Keratinocyte (primary cell): ENCODE data around the gene TMEM253. TPM values are rescaled to one million over a fixed set of nuclear protein-coding genes. Genes with fewer than 3 reads are reported as not detected.

Experiments used
- DNase-seq: peaks from one replicate; pipeline ENCODE4 v3.0.0-alpha.2; 2011; ENCODE audit warnings: low read depth, missing footprints, low spot score
- FAIRE-seq: peaks from 2 replicates; lab custom pipeline; 2011; peaks lifted over from hg19 to GRCh38; lab: Jason Lieb, UNC
- H2AFZ ChIP-seq: 2 replicates; pipeline ENCODE4 v1.6.0; 2012; ENCODE audit warnings: low read length, control low read depth, inconsistent platforms; ENCODE audit not compliant: control insufficient read depth
- H3K27ac ChIP-seq: 2 replicates; pipeline ENCODE4 v1.5.1; 2011; ENCODE audit warnings: low read length; ENCODE audit not compliant: control insufficient read depth, insufficient read depth
- H3K27me3 ChIP-seq: 3 replicates; pipeline ENCODE4 v1.6.0; 2011; ENCODE audit warnings: low read length; ENCODE audit not compliant: control insufficient read depth, insufficient read depth; ENCODE audit errors: extremely low read depth
- H3K36me3 ChIP-seq, 2 experiments: 2 replicates in 1 of 2; 3 replicates in 1 of 2; pipeline ENCODE4 v1.5.1; 2011; ENCODE audit warnings: low read length in 2 of 2, mild to moderate bottlenecking in 1 of 2; ENCODE audit not compliant: control insufficient read depth in 2 of 2, insufficient read depth in 2 of 2; ENCODE audit errors: extremely low read depth in 1 of 2
- H3K4me1 ChIP-seq: 3 replicates; pipeline ENCODE4 v1.5.1; 2011; ENCODE audit warnings: low read length; ENCODE audit not compliant: control insufficient read depth, insufficient read depth; ENCODE audit errors: extremely low read depth
- H3K4me2 ChIP-seq: 3 replicates; pipeline ENCODE4 v1.6.0; 2011; ENCODE audit warnings: low read depth, low read length; ENCODE audit not compliant: control insufficient read depth, insufficient read depth; ENCODE audit errors: extremely low read depth
- H3K4me3 ChIP-seq, 3 experiments: fragments of 200-600 bp in 1 of 3; sonication (generic) in 1 of 3; 2 replicates in 2 of 3; 3 replicates in 1 of 3; pipeline ENCODE4 v1.5.1; 2011 to 2016; ENCODE audit warnings: low read length in 3 of 3, mild to moderate bottlenecking in 3 of 3, control low read depth in 2 of 3, inconsistent platforms in 1 of 3, low read depth in 1 of 3, mixed read lengths in 1 of 3, mixed run types in 1 of 3, moderate library complexity in 1 of 3; ENCODE audit not compliant: control insufficient read depth in 2 of 3, insufficient read depth in 2 of 3; ENCODE audit errors: extremely low read depth in 1 of 3
- H3K79me2 ChIP-seq: 2 replicates; pipeline ENCODE4 v1.6.0; 2012; ENCODE audit warnings: low read length; ENCODE audit not compliant: control insufficient read depth, insufficient read depth
- H3K9ac ChIP-seq: 3 replicates; pipeline ENCODE4 v1.6.0; 2011; ENCODE audit warnings: low read length; ENCODE audit not compliant: control insufficient read depth, insufficient read depth; ENCODE audit errors: extremely low read depth
- H3K9me1 ChIP-seq: 3 replicates; pipeline ENCODE4 v1.6.0; 2011; ENCODE audit warnings: low read length; ENCODE audit not compliant: control insufficient read depth, insufficient read depth; ENCODE audit errors: extremely low read depth
- H3K9me3 ChIP-seq: 2 replicates; pipeline ENCODE4 v1.5.1; 2012; ENCODE audit warnings: low read depth, low read length; ENCODE audit not compliant: control insufficient read depth
- H4K20me1 ChIP-seq: 3 replicates; pipeline ENCODE4 v1.6.0; 2011; ENCODE audit warnings: low read length; ENCODE audit not compliant: control insufficient read depth, insufficient read depth; ENCODE audit errors: extremely low read depth
- CTCF ChIP-seq, 3 experiments: IDR thresholded peaks in 1 of 3; conservative IDR thresholded peaks in 1 of 3; optimal IDR thresholded peaks in 1 of 3; 2 replicates in 2 of 3; 3 replicates in 1 of 3; pipeline versions ENCODE3 to v1.5.1; 2011; ENCODE audit warnings: low read length in 3 of 3, mild to moderate bottlenecking in 3 of 3, moderate library complexity in 2 of 3, control low read depth in 1 of 3, inconsistent platforms in 1 of 3; ENCODE audit not compliant: insufficient read depth in 2 of 3; ENCODE audit errors: extremely low read depth in 1 of 3
- EZH2 ChIP-seq: IDR thresholded peaks from one replicate; pipeline ENCODE4 v1.6.1; 2012; ENCODE audit warnings: inconsistent platforms, mild to moderate bottlenecking, low read length, moderate library complexity
- dilution Hi-C: fragments of 300-500 bp; cut with MboI; formaldehyde crosslinking; loops from one replicate; pipeline ENCODE4 v1.7.0; 2020; ENCODE audit warnings: low sequenced_read_pairs; ENCODE audit not compliant: extremely low pct_ligation_motif_present
- polyA plus RNA-seq, 5 experiments: library from polyadenylated mRNA; depleted of rRNA in 3 of 5; stranded (reverse) in 3 of 5; stranded (forward) in 1 of 5; unstranded in 1 of 5; fragments of >200 nt; gene quantifications; 1 replicate in 1 of 5; 2 replicates in 3 of 5; 3 replicates in 1 of 5; pipeline versions ENCODE4 v1.2.1 to v1.2.3, GENCODE V29; 2011 to 2012; ENCODE audit warnings: missing spikeins in 2 of 5, low read depth in 1 of 5, low replicate concordance in 1 of 5

Gene TMEM253
- polyA plus RNA-seq, 1 donor (not counting 4 experiments of a cell fraction or from before 2014, with no cell fraction given), result 1.1 TPM

- Histone ChIP-seq H3K79me2 (no peaks in the 10 kb centered on the region), H3K36me3 (no peaks in the 10 kb centered on the region), H4K20me1 (no peaks in the 10 kb centered on the region), H3K9me1 (no peaks in the 10 kb centered on the region), H3K4me1 (peaks cover 8% of the 10 kb centered on the region), H3K9me3 (no peaks in the 10 kb centered on the region), H2AFZ (no peak overlapping the region), H3K27ac (no peak overlapping the region), H3K27me3 (no peaks in the 10 kb centered on the region), H3K9ac (no peak overlapping the region), H3K4me3 (no peak overlapping the region), H3K4me2 (no peak overlapping the region)
- DNase-seq, result no peak
- TF ChIP-seq EZH2, result no peak
- no peak for TF ChIP-seq CTCF (optimal IDR thresholded peaks at IDR 0.05 in 1 of 3, IDR thresholded peaks at IDR 0.05 in 1 of 3, conservative IDR thresholded peaks at IDR 0.05 in 1 of 3; ENCODE audit: extremely low read depth in 1 of 3, insufficient read depth in 2 of 3, low read length in 3 of 3)
- no peak for FAIRE-seq
- dilution Hi-C loops, result no loop called here
Observed at GRCh38 chr14:21113369-21113768, 12.5 kb downstream of the TMEM253 start.

- dilution Hi-C loops, result no loop called here
- H3K9me1 ChIP-seq, result no peaks in the 10 kb centered on the region
- no peak for FAIRE-seq
Observed at GRCh38 chr14:21118933-21119332, 18.1 kb downstream of the TMEM253 start.

More at GRCh38 chr14:21118933-21119332, 18.1 kb downstream of the TMEM253 start:
- no peak overlapping the region for H3K27ac ChIP-seq
- no peak overlapping the region for H3K9ac ChIP-seq
- no peak for TF ChIP-seq EZH2
- no peak for TF ChIP-seq CTCF (optimal IDR thresholded peaks at IDR 0.05 in 1 of 3, IDR thresholded peaks at IDR 0.05 in 1 of 3, conservative IDR thresholded peaks at IDR 0.05 in 1 of 3; ENCODE audit: extremely low read depth in 1 of 3, insufficient read depth in 2 of 3, low read length in 3 of 3)
- no peak for DNase-seq
- H3K4me3 ChIP-seq, result no peak overlapping the region
- no peaks in the 10 kb centered on the region for H3K79me2 ChIP-seq
- H3K36me3 ChIP-seq, result no peaks in the 10 kb centered on the region
- no peaks in the 10 kb centered on the region for H3K9me3 ChIP-seq
- no peak overlapping the region for H3K4me2 ChIP-seq
- no peak overlapping the region for H2AFZ ChIP-seq
- H3K27me3 ChIP-seq, result no peaks in the 10 kb centered on the region
- no peaks in the 10 kb centered on the region for H3K4me1 ChIP-seq
- H4K20me1 ChIP-seq, result no peaks in the 10 kb centered on the region
